Ishikawa (cell line): ENCODE data around the gene KIAA1755.

Source experiments
- CEBPB ChIP-seq: IDR thresholded peaks from 2 replicates; pipeline ENCODE4 v1.6.1; 2012
- EGR1 ChIP-seq: IDR thresholded peaks from 2 replicates; pipeline ENCODE4 v1.6.1; 2012
- MAX ChIP-seq: IDR thresholded peaks from 2 replicates; pipeline ENCODE4 v1.6.1; 2012
- RAD21 ChIP-seq: IDR thresholded peaks from 2 replicates; pipeline ENCODE4 v1.6.1; 2012; ENCODE audit warnings: low read depth
- REST ChIP-seq: IDR thresholded peaks from 2 replicates; pipeline ENCODE4 v1.6.1; 2012; ENCODE audit warnings: low read depth, mild to moderate bottlenecking
- TCF12 ChIP-seq: IDR thresholded peaks from 2 replicates; pipeline ENCODE4 v1.6.1; 2012; ENCODE audit warnings: low read depth

- no peak for TF ChIP-seq CEBPB
- TF ChIP-seq REST: no peak
- no peak for TF ChIP-seq EGR1
- TF ChIP-seq TCF12: no peak
- TF ChIP-seq MAX: no peak
- no peak for TF ChIP-seq RAD21
Measured at GRCh38 chr20:38260025-38260377, 534 bp downstream of the KIAA1755 start.
